Activated CD4-positive, alpha-beta T cell treated with anti-CD3 and anti-CD28 coated beads, Interleukin-2, amount 50 U/mL, for 16 hours (primary cell): ENCODE results near the gene IQCE.

Experiments
- DNase-seq: peaks from one replicate; pipeline ENCODE4 v3.0.0-alpha.2; 2020

The IQCE gene

DNA sequence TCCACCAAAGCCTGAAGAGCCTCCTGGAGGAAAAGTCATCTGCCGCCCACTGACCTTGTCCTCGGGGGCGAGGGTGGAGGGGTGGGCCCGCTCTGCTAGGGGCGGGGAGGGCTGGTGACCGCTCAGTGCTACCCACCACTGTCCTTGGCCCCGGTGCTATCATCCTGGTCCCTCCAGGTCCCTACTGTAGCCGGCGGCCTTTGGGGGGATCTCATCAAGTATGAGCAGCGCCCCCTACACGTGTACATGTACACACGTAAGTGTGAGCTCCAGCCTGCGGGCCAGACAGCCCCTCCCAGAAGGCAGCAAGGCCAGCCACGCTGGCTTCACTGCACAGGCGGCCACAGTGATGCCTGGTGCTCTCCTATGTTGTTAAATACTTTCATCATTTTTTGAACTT is 92.6 kb downstream of the IQCE start:
- no peak for DNase-seq

DNA sequence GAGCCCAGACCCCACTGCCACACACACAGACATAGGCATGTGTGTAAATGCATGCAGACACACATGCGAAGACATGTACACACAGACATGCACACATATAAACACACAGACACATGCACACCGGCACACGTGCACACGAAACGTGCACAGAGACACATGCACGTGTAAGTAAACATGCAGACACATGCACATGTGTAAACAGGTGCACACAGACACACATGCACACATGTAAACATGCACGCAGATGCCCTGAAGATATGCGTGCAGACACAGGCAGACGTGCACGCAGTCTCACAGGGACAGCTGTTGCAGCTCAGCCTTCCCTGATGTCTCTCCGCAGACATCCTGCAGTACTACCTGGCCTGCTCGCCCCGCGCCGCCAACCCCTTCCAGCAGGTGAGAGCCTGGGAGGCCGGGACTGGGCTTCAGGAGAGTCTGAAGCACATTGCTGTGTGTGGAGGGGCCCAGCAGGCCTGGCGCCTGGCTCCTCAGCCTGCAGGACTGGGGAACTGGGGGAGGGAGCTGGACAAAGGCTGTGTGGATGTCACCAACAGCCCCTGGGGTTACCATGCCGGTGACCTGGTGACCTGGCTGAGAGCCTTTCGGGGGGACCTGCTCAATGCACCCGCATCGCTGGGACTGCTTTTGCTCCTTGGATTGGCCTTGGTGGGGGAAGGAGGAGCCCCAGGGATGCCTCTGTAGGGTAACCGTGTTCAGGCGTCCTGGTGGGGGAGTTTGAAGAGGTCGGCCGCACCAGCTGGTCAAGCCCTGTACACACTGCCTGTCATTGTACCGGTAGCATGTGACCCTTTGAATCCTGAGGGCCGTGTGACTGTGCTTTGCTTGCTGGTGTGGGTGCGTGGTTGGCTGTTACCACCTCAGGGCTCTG is 93.3 kb downstream of the IQCE start:
- no peak for DNase-seq

GRCh38 chr7:2652736-2653060 is 93.9 kb downstream of the IQCE start:
- DNase-seq, result no peak

DNA sequence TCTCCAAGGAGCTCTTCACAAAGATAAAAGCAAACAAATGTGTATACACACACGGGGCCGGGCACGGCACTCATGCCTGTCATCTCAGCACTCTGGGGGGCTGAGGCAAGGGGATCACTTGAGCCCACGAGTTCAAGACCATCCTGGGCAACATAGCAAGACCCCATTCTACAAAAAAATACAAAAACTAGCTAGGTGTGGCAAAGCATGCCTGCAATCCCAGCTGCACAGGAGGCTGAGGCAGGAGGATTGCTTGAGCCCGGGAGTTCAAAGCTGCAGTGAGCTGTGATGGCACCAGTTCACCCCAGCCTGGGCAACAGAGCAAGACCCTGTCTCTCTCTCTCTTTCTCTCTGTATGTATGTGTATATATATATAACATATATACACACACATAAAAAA is 95.3 kb downstream of the IQCE start:
- DNase-seq, result no peak

- DNase-seq, result no peak
These were observed 97.3 kb downstream of the IQCE start for GRCh38 chr7:2655870-2656614.

- DNase-seq, result no peak
These were observed 98.4 kb downstream of the IQCE start for GRCh38 chr7:2657208-2657607.

- DNase-seq, result no peak
These were observed 99.3 kb downstream of the IQCE start for GRCh38 chr7:2657920-2658671.

GRCh38 chr7:2658941-2659340 is 100.2 kb downstream of the IQCE start:
- no peak for DNase-seq

- DNase-seq, result no peak
These were observed 101.0 kb downstream of the IQCE start for GRCh38 chr7:2659556-2660358.

DNA sequence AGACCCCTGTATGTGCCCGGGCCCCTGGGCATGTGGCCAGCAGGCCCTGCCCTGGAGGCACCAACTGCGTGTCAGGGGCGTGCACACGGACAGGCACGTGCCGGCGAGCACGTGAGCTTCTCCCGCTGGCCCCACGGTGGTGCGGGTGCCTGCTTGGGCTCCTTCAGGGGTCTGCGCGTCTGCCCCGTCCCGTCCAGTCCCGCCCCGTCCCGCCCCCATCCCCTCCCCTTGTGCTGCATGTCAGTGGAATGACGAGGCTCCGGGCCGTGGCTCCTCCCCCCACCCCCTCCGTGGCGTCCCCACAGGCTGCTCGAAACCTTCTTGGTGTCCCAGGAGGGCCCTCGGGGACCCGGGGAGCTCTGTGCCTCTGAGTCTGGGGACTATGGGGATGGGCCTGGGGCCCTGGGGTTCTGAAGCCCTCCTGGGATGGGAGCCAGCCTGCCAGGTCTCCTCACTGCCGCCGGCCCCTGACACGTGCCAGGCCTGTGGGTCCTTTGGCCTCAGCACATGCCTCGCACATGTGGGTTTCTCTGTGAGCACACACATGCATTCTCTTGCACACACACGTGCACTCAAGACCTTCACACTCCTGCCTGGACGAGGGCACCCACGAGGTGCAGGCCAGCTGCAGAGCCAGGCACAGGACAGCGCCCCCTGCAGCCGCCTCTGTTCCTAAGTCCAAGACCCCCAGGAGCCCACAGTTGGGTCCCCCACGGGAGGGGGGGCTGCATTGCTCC is 101.7 kb downstream of the IQCE start:
- DNase-seq, result no peak

GRCh38 chr7:2661096-2661449 is 102.3 kb downstream of the IQCE start:
- DNase-seq, result no peak

- DNase-seq, result no peak
These were observed 103.0 kb downstream of the IQCE start for GRCh38 chr7:2661602-2662272.

DNA sequence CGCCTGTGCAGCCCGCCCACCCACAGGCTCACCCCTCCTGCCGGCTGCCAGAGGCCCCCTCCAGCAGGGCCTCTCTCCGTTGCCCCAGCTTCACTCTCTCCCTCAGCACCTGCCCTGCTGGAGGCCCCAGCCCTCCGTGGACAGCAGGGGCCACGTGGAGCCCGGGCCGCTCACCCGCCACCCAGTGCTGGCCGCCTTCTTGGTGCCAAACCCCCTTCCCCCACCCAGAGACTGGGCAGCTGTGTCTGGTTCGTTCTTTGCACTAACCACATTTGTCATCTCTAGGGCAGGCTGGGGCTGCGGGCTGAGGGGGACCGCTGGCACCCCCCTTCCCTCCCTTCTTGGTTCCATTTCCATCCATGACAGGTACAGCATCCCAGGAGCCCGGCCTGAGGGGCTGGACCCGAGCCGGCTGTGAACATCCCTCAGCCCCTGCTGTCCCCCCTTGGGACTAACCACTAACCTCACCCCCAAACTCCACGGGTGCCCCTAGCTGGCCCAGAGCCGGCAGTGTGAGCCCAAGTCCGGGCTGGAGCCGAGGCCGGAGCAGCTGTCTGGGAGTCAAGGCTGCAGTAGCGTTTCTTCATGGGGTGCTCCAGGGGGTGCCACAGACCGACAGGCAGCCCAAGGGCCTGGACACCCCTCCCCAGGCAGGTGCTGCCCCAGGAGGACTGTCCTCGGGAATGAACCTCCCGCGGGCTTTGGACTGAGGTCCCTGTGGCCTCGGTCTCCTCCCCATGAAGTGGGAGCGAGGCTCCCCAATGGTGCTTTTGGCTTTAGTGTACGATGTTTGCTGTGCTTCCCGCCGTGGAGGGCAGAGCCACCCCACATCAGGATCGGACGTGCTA is 103.7 kb downstream of the IQCE start:
- DNase-seq, result no peak

DNA sequence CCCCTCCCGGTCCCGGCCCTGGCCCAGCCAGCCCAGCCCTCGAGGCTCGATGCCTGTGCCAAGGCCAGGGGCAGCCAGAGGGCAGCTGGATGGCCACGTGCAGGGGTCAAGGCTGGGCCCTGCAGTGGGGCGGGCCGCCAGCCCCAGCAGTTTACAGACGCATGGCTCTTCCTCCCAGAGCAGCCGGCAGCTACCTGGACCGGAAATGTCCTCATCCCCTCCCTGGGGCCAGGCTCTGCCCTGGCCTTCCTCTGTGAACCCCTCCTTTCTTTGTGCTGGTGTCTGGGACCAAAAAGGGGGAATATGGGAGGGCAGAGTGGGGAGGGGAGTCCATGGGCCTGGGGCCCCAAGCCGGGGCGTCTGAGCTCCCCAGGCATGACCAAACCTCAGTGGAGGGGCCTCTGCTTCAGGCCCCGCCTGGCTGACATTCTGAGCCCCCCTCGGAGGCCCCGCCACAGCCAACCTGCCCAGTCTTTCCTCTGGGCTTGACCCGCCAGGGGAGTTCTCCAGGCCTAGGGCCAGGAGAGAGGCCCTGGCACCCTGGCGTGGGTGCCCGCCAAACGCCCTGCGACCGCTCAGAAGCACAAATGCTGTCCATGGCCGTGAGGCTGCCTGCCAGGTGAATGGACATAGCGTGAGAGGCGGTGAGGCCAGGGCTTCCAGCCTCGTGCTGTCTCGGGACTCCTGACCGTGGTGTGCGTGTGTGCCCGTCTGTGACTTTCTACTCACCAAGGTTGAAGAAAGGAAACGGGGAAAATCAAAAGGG is 104.5 kb downstream of the IQCE start:
- DNase-seq, result no peak

DNA sequence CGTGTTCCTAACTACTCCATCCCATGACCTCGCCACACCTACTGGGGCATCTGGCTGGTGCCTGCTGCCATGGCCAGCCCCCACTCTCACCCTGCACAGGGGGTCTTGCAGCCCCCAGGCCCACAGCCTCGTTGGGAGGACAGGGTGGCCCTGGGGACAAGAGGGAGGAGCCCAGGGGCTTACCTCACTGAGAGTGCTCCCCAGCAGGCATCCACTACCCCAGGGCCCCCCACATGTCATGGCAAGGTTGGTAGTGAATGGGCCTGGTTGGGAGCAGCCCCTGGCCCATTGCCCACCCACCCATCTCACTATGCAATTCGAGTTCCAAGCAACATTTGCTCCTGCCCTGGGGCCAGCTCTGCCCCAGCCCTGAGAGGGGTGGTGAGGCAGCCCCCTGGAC is 105.2 kb downstream of the IQCE start:
- no peak for DNase-seq
